Prostate gland (tissue), 2 donors: ENCODE results near the gene CUX1. TPM values are rescaled to one million over a fixed set of nuclear protein-coding genes. Genes with fewer than 3 reads are reported as not detected.

ENCODE experiments used
- DNase-seq: peaks from one replicate; pipeline ENCODE4 v3.0.0-alpha.2; 2019; ENCODE audit warnings: low spot score
- H3K27ac ChIP-seq, 2 donors: fragments of 200-600 bp; sonication (generic); 2 replicates each; pipeline ENCODE4 v1.5.1; 2017 to 2019
- H3K27me3 ChIP-seq: fragments of 200-600 bp; sonication (generic); replicated peaks from 2 replicates; pipeline ENCODE4 v1.5.1; 2019; ENCODE audit not compliant: insufficient read depth
- H3K36me3 ChIP-seq, 2 donors: fragments of 200-600 bp; sonication (generic); 1 replicate in 1 of 2; 2 replicates in 1 of 2; pipeline versions ENCODE4 v1.5.1 to v1.8.1; 2017 to 2019
- H3K4me1 ChIP-seq: fragments of 200-600 bp; sonication (generic); replicated peaks from 2 replicates; pipeline ENCODE4 v1.5.1; 2019
- H3K4me3 ChIP-seq, 2 donors: fragments of 200-600 bp; sonication (generic); 2 replicates each; pipeline ENCODE4 v1.5.1; 2017 to 2019
- H3K9me3 ChIP-seq: fragments of 200-600 bp; sonication (generic); 2 replicates; pipeline ENCODE4 v1.5.1; 2017
- CTCF ChIP-seq, 4 experiments: fragments of 200-600 bp in 2 of 4; fragments of 450-650 bp in 2 of 4; sonication (generic) in 2 of 4; IDR thresholded peaks; 1 replicate in 3 of 4; 2 replicates in 1 of 4; pipeline ENCODE4 v1.5.1; 2016 to 2019; ENCODE audit warnings: antibody characterized with exemption in 4 of 4, mild to moderate bottlenecking in 2 of 4, moderate library complexity in 2 of 4
- POLR2A ChIP-seq: fragments of 450-650 bp; IDR thresholded peaks from one replicate; pipeline ENCODE4 v1.6.1; 2016; ENCODE audit warnings: antibody characterized with exemption, mild to moderate bottlenecking
- POLR2AphosphoS5 ChIP-seq: sonication (generic); formaldehyde crosslinking; IDR thresholded peaks from one replicate; pipeline ENCODE4 v1.6.1; 2017; ENCODE audit warnings: antibody characterized with exemption
- WGBS: methylation state at CpG from one replicate; pipeline ENCODE4 v1.1.5; 2018; 5-methylcytosine and 5-hydroxymethylcytosine counted together
- intact Hi-C: fragments of 100-400 bp; cut with DNase I; formaldehyde crosslinking; loops from one replicate; pipeline ENCODE4 v1.14.2; 2022
- total RNA-seq, 2 donors: library from RNA; depleted of rRNA; stranded (reverse); fragments of >200 nt; gene quantifications; one replicate each; pipeline ENCODE4 v1.1.0, GENCODE V29; 2016

The CUX1 gene
- total RNA-seq, 2 donors from 2014 or later: 96.3 to 99.2 TPM

DNA sequence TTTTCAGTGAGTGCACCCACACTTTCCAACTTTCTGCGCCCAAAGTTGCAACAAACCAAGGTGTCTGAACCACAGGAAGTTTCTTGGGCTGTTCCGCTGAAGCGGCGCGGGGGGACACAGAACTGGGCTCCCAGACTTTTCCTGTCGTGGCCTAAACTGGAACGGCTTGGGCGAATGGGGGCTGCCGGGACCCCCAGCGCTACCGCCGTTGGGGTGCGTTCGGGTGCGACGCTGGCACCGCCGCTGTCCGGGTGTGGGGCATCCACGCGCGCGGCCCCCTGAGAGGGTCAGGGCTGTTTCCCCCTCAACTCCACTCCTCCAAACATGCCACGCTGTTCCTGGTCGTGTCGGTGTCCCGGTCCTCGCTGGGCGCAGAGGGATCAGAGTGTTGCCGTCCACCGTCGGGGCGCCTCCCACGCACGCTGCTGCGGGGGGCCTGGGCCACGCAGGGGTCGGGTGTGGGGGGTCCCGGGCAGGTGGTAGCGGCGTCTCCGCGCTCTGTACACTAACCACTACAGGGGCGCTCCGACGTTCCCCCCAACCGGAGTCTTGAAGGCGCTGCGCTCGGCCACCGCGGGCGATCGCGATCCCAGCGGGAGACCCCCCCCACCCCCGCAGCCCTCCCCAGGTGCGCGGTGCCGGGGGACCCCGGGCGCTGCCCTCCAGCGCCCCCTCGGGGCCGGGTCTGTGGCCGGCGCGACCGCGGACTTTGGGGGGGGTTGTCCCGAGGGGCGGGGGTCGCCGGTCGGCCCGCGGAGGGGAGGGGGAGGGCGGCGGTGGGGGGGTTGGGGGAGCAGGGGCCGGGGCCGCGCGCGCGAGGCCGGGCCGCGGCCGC, 2.2 kb upstream of the CUX1 start:
- 0% methylated on average over 34 of the region's 89 CpGs for WGBS
- peak; percentile 36 for DNase-seq
- no peaks in the 10 kb centered on the region for H3K9me3 ChIP-seq
- H3K4me1 ChIP-seq: no peaks in the 10 kb centered on the region
- no peaks in the 10 kb centered on the region for H3K36me3 ChIP-seq
- H3K27ac ChIP-seq: peak overlapping the region; percentile 79 to 83
- H3K4me3 ChIP-seq: peak overlapping the region; percentile 63 to 68
- TF ChIP-seq CTCF (IDR thresholded peaks at IDR 0.05): peak in 2 of 4 experiments; percentile 39 to 46
- TF ChIP-seq POLR2A: no peak
- intact Hi-C loops: loop anchor here (2.0 to 10.0 kb wide), 4 partner anchors 80 to 422 kb away; no protein-coding TSS in a partner anchor
- H3K27me3 ChIP-seq: no peaks in the 10 kb centered on the region

- intact Hi-C loops: loop anchor here (2.0 to 10.0 kb wide), 4 partner anchors 79 to 421 kb away; no protein-coding TSS in a partner anchor
- Histone ChIP-seq H3K4me3 (peak overlapping the region; percentile 77 to 82), H3K27ac (peak overlapping the region; percentile 79 to 83), H3K27me3 (no peaks in the 10 kb centered on the region), H3K36me3 (no peaks in the 10 kb centered on the region), H3K4me1 (no peaks in the 10 kb centered on the region), H3K9me3 (no peaks in the 10 kb centered on the region)
- peak; percentile 57 for DNase-seq
- under 1% methylated on average over 48 of the region's 113 CpGs for WGBS
- TF ChIP-seq CTCF (IDR thresholded peaks at IDR 0.05) (peak in 1 of 4 experiments; percentile 32), POLR2AphosphoS5 (no peak)
These were observed 1.4 kb upstream of the CUX1 start for GRCh38 chr7:101815826-101816594.

DNA sequence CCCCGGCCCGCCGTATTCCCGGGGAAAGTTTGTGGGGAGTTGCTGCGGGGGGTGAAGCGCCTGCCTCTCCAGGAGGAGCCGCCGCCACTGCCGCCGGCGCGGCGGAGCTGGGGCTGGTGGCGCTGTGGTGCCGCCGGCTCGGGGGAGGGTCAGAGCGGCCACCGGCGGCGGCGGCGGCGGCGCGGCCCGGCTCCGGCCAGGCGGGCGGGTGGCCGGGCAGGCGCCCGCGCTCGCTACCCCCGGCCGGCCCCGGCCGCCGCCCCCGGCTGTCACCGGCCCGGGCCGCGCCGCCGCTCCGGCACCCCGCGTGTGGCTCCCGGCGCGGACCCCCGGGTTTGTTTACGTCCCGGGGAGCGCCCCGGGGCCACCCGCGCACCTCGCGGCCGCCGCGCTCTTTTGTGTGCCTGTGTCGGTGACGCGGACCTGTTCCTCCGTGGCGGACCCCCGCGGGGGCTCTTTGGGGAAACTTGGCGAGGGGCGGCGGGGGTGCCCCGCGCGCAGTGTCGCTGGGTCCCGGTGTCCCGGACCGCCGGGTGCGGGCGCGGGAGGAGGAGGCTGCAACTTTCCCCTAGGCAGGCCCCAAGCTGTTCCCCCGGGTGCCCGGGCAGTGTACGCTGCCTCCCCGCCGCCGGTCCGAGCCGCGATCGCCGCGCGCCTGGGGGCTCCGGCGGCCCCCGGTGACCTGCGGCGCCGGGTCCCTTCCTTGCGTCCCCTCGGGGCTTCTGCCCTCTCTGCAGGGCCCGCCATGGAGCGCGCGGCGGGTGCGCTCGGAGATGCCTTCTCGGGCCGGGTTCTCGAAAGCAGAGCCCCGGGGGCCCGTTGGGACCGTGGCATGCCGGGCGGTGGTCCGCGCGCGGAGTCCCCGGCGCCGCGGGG, 593 bp upstream of the CUX1 start:
- DNase-seq: peak; percentile 30
- H3K27ac ChIP-seq: peak overlapping the region; percentile 70 to 80

More for the DNA sequence above, 593 bp upstream of the CUX1 start:
- no peaks in the 10 kb centered on the region for H3K4me1 ChIP-seq
- H3K36me3 ChIP-seq: no peaks in the 10 kb centered on the region
- H3K27me3 ChIP-seq: no peaks in the 10 kb centered on the region
- H3K9me3 ChIP-seq: no peaks in the 10 kb centered on the region
- intact Hi-C loops: loop anchor here (5.0 to 10.0 kb wide), 3 partner anchors 78 to 420 kb away; no protein-coding TSS in a partner anchor
- H3K4me3 ChIP-seq: peak overlapping the region; percentile 77 to 82
- 1% methylated on average over 14 of the region's 130 CpGs for WGBS
- TF ChIP-seq CTCF (IDR thresholded peaks at IDR 0.05) (no peak), POLR2A (no peak), POLR2AphosphoS5 (no peak)
